Esophagus mucosa (tissue), 1 donor: ENCODE results near the gene PCCB. TPM values are rescaled to one million over a fixed set of nuclear protein-coding genes. Genes with fewer than 3 reads are reported as not detected.
"Not testable (repeated sequence)": the region's sequence is repeated elsewhere in the genome, so short reads cannot be mapped to it uniquely, and the experiment has no call there.

Experiments
- ATAC-seq: fragments of 200-7000 bp; cut with Tn5 transposase; one replicate; pipeline ENCODE4 v1.9.1; 2020
- total RNA-seq: library from RNA; stranded (reverse); gene quantifications from one replicate; pipeline ENCODE4 v1.2.4, GENCODE V29; 2023
- donor health status: DM: yes; HTN: yes; CAD: no.

Gene PCCB
- total RNA-seq, 1 donor from 2014 or later, result 32.0 TPM

- ATAC-seq, result no peak
Measured at GRCh38 chr3:136329593-136329992, 79.5 kb downstream of the PCCB start.

- no peak for ATAC-seq
Measured at GRCh38 chr3:136330900-136331299, 80.8 kb downstream of the PCCB start.

DNA sequence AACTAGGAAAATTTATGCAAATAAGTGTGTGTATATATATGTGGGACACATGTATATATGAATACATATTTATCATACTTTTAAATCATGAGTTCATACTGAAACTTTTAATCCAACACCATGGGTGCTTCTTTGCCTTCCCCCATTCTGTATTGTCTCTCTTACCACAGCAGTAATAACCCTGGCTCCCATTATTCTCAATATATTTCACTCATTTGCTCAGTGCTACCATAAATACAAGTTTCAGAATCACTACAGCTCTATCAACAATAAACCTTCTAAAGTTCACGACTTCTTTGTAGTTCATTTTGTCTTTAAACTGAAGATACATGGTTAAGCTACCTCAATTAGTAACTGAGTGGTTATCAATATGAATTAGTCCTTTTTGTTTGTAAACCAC, 82.2 kb downstream of the PCCB start:
- ATAC-seq, result no peak

GRCh38 chr3:136332776-136333175, 82.6 kb downstream of the PCCB start:
- ATAC-seq, result no peak

- no peak for ATAC-seq
Measured at GRCh38 chr3:136334209-136334608, 84.1 kb downstream of the PCCB start.

DNA sequence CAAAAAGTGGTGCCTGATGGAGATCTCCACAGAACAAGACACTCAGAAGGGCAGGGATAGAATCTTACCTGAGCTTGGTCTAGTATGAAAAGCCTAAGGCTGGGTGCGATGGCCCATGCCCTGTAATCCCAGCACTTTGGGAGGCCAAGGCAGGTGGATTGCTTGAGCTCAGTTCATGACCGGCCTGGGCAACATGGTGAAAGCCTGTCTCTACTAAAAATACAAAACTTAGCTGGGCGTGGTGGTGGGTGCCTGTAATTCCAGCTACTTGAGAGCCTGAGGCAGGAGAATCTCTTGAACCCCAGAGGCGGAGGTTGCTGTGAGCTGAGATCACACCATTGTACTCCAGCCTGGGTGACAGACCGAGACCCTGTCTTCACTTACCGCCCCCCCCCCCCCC, 84.6 kb downstream of the PCCB start:
- ATAC-seq, result not testable (repeated sequence)

GRCh38 chr3:136336329-136337100, 86.4 kb downstream of the PCCB start:
- ATAC-seq, result no peak

DNA sequence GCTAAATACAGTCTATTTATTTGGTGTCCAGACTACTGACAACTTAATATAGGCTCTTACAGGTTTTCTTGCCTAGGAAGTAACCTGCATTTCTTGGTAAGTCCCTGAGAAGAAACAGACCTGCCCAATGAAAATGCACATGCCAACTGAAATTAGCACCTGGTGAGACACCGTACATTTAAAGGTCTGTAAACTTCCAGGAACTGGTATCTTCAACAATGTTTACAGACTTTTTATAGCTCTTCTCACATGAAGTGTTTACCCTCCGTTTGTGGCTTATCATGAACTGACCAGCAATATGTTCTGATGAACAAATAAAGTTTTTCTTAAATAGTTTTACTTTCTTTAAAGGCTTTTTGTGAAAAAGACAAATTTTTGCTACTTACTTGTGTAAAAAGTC, 93.3 kb downstream of the PCCB start:
- no peak for ATAC-seq

GRCh38 chr3:136343873-136344555, 93.9 kb downstream of the PCCB start:
- ATAC-seq, result peak; percentile 91

GRCh38 chr3:136346486-136346885, 96.3 kb downstream of the PCCB start:
- no peak for ATAC-seq

DNA sequence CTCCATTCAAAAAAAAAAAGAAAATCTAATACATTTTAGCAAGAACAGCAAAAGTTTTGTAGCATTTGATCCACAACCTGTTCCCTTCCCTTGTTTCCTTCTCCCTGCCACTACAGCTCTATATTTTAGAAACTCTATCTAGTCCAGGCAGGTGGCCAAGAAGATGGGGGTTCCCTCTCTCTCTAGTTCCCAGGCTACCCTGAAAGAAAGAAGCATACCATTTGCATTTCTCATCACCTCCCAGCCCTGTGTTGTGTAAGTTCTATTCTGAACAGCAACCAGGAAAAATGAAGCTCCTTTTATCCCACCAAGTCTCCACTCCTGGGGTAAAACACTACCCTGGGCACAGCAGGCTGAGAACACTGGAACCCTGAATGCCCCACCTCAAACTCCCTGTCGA, 100.0 kb downstream of the PCCB start:
- peak; percentile 26 for ATAC-seq

- ATAC-seq, result no peak
Measured at GRCh38 chr3:136350557-136350956, 100.4 kb downstream of the PCCB start.

DNA sequence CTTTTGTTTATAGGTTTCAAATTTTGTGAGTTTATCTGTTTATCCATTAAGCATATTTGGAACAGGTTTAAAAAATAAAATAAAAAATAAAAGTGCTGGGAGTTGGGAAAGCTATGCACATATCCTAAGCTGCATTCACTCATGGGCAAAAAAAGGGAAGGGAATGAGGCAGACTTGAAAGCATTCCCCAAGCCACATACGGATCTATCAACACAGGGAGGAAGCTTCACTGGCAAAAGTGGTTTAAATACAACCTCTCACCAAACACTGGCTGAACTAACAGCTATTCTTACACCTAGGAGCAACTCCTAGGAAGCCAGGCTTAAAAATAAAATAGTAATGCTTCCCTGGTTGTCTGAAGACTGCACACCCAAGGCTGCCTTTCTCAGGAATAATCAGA, 101.2 kb downstream of the PCCB start:
- ATAC-seq, result no peak

DNA sequence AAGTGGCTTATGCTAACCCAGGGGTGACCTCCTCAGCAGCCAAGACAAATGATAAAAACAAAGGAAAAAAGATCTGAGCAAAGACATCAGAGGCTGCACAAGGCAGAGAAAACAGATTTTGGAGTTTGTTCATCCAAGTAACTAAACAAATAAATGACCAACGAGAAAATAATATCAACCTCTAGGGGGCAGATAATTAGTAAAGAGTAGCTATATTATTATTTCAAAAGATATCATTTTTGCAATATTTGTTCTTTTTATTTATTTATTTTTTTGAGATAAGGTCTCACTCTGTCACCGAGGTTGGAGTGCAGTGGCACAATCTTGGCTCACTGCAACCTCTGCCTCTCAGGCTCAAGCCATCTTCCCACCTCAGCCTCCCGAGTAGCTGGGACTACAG, 101.8 kb downstream of the PCCB start:
- no peak for ATAC-seq

GRCh38 chr3:136353461-136353860, 103.3 kb downstream of the PCCB start:
- ATAC-seq, result no peak

DNA sequence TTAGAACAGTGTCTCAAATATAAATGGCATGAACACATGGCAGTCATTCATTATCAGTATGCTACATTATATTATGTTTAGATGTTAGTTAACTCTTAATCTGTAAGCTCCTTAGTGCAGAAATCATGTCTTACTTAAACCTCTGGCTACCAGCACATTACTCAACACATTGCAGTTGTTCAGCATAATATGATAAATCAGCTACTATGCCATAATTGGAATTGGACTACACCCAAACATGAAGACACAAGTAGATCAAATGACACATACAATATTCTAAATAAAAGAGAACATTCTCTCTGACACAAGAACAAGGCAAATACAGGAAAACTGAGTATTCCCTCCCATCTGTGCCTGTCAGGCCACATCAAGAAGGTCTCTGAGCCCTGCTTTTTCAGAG, 116.1 kb downstream of the PCCB start:
- ATAC-seq, result no peak

DNA sequence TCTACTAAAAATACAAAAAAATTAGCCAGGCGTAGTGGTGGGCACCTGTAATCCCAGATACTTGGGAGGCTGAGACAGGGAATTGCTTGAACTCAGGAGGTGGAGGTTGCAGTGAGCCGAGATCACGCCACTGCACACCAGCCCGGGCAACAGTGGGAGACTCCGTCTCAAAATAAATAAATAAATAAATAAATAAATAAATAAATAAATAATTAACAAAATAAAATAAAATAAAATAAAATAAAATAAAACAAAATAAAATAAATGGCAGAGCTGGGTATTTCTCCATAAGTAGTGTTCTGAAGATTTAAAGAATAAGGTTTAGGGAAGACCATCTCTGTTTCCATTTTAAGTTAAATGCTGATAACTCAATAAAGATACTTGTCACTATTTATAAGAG, 125.7 kb downstream of the PCCB start:
- ATAC-seq, result not testable (repeated sequence)

DNA sequence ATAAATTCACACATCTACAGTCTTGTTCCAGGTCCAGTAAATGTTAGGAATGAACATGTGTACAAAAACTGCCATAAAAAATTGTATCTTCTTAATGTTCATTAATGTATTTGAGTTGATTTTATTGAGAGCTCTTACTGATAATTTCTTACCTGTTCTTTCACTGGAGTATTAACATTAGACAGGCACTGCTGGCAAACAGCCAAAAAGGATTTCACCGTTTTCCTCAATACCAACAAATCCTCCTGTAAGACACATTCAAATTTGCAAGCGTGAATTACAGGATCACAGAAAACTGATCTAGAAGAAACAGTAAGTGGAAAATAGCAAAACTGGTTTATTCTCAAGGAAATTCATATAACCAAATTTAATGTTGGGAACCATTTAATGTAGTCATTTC, 127.4 kb downstream of the PCCB start:
- no peak for ATAC-seq

GRCh38 chr3:136378011-136378410, 127.9 kb downstream of the PCCB start:
- no peak for ATAC-seq

Other genes with a start within 250 kb of the PCCB start
- gene MSL2, start 54.0 kb upstream of the PCCB start, total RNA-seq, result 13.8 TPM